Adrenal gland (tissue), 5 donors: ENCODE results near the gene ATG9B.

Experiments
- POLR2A ChIP-seq, 2 donors: fragments of 450-650 bp; IDR thresholded peaks; one replicate each; pipeline ENCODE4 v1.6.1; 2017; ENCODE audit warnings: antibody characterized with exemption in 2 of 2, mild to moderate bottlenecking in 2 of 2, moderate library complexity in 1 of 2
- TF ChIP-seq, protein P1 (sequence below), 6 experiments: fragments of 450-650 bp in 4 of 6; fragments of 200-600 bp in 2 of 6; sonication (generic) in 1 of 6; IDR thresholded peaks; 1 replicate in 5 of 6; 2 replicates in 1 of 6; pipeline versions ENCODE4 v1.5.1 to v1.8.0; 2016 to 2021; ENCODE audit warnings: antibody characterized with exemption in 6 of 6, mild to moderate bottlenecking in 2 of 6, moderate library complexity in 1 of 6
- donor health status: DM: no; HTN: no; CAD: no.

DNA sequence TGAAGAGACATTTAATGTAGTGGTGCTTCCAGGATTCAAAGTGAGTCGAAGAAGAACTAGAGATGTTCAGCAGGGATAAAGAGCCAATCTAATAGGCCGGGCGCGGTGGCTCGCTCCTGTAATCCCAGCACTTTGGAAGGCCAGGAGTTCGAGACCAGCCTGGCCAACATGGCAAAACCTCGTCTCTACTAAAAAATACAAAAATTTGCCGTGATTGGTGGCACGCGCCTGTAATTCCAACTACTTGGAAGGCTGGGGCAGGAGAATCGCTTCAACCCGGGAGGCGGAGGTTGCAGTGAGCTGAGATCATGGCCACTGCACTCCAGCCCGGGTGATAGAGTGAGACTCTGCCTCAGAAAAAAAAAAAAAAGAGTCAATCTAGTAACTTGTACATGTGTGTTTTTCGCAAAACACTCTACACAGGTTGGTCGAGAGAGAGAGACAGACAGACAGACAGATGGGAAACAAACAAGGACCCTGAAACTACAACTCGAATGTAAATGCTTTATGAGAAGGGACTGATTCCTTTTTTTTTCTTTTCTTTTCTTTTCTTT is 4.7 kb upstream of the ATG9B start:
- TF ChIP-seq, protein P1, sequence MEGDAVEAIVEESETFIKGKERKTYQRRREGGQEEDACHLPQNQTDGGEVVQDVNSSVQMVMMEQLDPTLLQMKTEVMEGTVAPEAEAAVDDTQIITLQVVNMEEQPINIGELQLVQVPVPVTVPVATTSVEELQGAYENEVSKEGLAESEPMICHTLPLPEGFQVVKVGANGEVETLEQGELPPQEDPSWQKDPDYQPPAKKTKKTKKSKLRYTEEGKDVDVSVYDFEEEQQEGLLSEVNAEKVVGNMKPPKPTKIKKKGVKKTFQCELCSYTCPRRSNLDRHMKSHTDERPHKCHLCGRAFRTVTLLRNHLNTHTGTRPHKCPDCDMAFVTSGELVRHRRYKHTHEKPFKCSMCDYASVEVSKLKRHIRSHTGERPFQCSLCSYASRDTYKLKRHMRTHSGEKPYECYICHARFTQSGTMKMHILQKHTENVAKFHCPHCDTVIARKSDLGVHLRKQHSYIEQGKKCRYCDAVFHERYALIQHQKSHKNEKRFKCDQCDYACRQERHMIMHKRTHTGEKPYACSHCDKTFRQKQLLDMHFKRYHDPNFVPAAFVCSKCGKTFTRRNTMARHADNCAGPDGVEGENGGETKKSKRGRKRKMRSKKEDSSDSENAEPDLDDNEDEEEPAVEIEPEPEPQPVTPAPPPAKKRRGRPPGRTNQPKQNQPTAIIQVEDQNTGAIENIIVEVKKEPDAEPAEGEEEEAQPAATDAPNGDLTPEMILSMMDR (IDR thresholded peaks at IDR 0.05), result no peak
- TF ChIP-seq POLR2A (IDR thresholded peaks at IDR 0.05), result no peak
